IMR-90 (cell line): Measurements from ENCODE around the gene SPAG9. TPM values are rescaled to one million over a fixed set of nuclear protein-coding genes. Genes with fewer than 3 reads are reported as not detected.

Source experiments
- ATAC-seq: fragments of 200-7000 bp; cut with Tn5 transposase; 2 replicates; pipeline ENCODE4 v1.9.1; 2020; ENCODE audit warnings: low read depth, mild to moderate bottlenecking, moderate library complexity
- BruUV-seq: library from RNA; stranded (reverse); fragments of 400-500 nt; replicated peaks from 2 replicates; lab custom pipeline; 2021; lab: Mats Ljungman, UMichigan
- CTCF ChIA-PET: fragments of 300-600 bp; formaldehyde crosslinking; extraction: SDS; loops from one replicate; lab custom pipeline; 2021; ENCODE audit warnings: antibody characterized with exemption; lab: Yijun Ruan, JAX
- POLR2A ChIA-PET: fragments of 300-600 bp; sonication (Branson Sonifier 250); formaldehyde crosslinking; loops from one replicate; lab custom pipeline; 2022; ENCODE audit warnings: antibody characterized with exemption; ENCODE audit not compliant: unreplicated experiment; lab: Charles Lee
- DNase-seq: peaks from one replicate; pipeline ENCODE4 v3.0.0; 2013
- H2AFZ ChIP-seq: replicated peaks from 2 replicates; pipeline ENCODE3; 2013; ENCODE audit warnings: low read length, mild to moderate bottlenecking; ENCODE audit not compliant: poor library complexity
- H2AK5ac ChIP-seq: 2 replicates; pipeline ENCODE4 v1.6.1; 2013; ENCODE audit warnings: low read depth, low read length, inconsistent platforms
- H2AK9ac ChIP-seq: replicated peaks from 2 replicates; pipeline ENCODE3; 2013; ENCODE audit warnings: mild to moderate bottlenecking, low read depth, low read length, moderate library complexity; ENCODE audit not compliant: poor library complexity
- H2BK120ac ChIP-seq: 2 replicates; pipeline ENCODE4 v1.6.1; 2013; ENCODE audit warnings: low read depth, low read length, inconsistent platforms
- H2BK15ac ChIP-seq: 3 replicates; pipeline ENCODE4 v1.6.1; 2013; ENCODE audit warnings: low read depth, low read length, inconsistent platforms
- H2BK20ac ChIP-seq: 2 replicates; pipeline ENCODE4 v1.6.1; 2013; ENCODE audit warnings: low read depth, mild to moderate bottlenecking, inconsistent platforms, low read length, moderate library complexity
- H2BK5ac ChIP-seq: 2 replicates; pipeline ENCODE4 v1.6.1; 2013; ENCODE audit warnings: mild to moderate bottlenecking, low read depth, low read length, inconsistent platforms; ENCODE audit not compliant: poor library complexity, severe bottlenecking
- H3K14ac ChIP-seq: replicated peaks from 2 replicates; pipeline ENCODE4 v1.6.1; 2013; ENCODE audit warnings: low read depth, low read length, inconsistent platforms
- H3K18ac ChIP-seq: 2 replicates; pipeline ENCODE4 v1.6.1; 2013; ENCODE audit warnings: low read depth, low read length, control low read depth
- H3K23ac ChIP-seq: 2 replicates; pipeline ENCODE4 v1.6.1; 2013; ENCODE audit warnings: low read depth, low read length, inconsistent platforms
- H3K27ac ChIP-seq: 2 replicates; pipeline ENCODE4 v1.5.1; 2013; ENCODE audit warnings: mild to moderate bottlenecking, control low read depth, low read length; ENCODE audit not compliant: insufficient read depth
- H3K27me3 ChIP-seq: 2 replicates; pipeline ENCODE4 v1.6.1; 2013; ENCODE audit warnings: low read length; ENCODE audit not compliant: control insufficient read depth, insufficient read depth
- H3K36me3 ChIP-seq: 2 replicates; pipeline ENCODE4 v1.6.1; 2013; ENCODE audit warnings: low read length, mixed read lengths; ENCODE audit not compliant: control insufficient read depth, insufficient read depth
- H3K4ac ChIP-seq: 2 replicates; pipeline ENCODE4 v1.6.1; 2013; ENCODE audit warnings: low read depth, low read length, inconsistent platforms
- H3K4me1 ChIP-seq: 2 replicates; pipeline ENCODE4 v1.6.1; 2013; ENCODE audit warnings: low read length, mixed read lengths; ENCODE audit not compliant: control insufficient read depth, insufficient read depth
- H3K4me2 ChIP-seq: 2 replicates; pipeline ENCODE4 v1.6.1; 2013; ENCODE audit warnings: low read depth, mild to moderate bottlenecking, control low read depth, low read length, moderate library complexity
- H3K4me3 ChIP-seq: 2 replicates; pipeline ENCODE4 v1.5.1; 2013; ENCODE audit warnings: low read depth, mild to moderate bottlenecking, control low read depth, low read length, moderate library complexity; ENCODE audit not compliant: insufficient read depth
- H3K56ac ChIP-seq: 2 replicates; pipeline ENCODE4 v1.6.1; 2013; ENCODE audit warnings: low read length, inconsistent platforms; ENCODE audit not compliant: insufficient read depth; ENCODE audit errors: extremely low read depth
- H3K79me1 ChIP-seq, 2 experiments: 2 replicates each; pipeline ENCODE4 v1.6.1; 2013; ENCODE audit warnings: low read length in 2 of 2, inconsistent platforms in 1 of 2, low read depth in 1 of 2
- H3K9ac ChIP-seq: 2 replicates; pipeline ENCODE4 v1.6.1; 2013; ENCODE audit warnings: low read depth, low read length, control low read depth
- H3K9me1 ChIP-seq: 2 replicates; pipeline ENCODE4 v1.6.1; 2013; ENCODE audit warnings: low read length, inconsistent platforms; ENCODE audit not compliant: insufficient read depth
- H3K9me3 ChIP-seq: 2 replicates; pipeline ENCODE4 v1.6.1; 2013; ENCODE audit warnings: low read length; ENCODE audit not compliant: control insufficient read depth, insufficient read depth
- H4K20me1 ChIP-seq: 2 replicates; pipeline ENCODE4 v1.6.1; 2013; ENCODE audit warnings: low read length, inconsistent platforms; ENCODE audit not compliant: insufficient read depth
- H4K5ac ChIP-seq: 2 replicates; pipeline ENCODE4 v1.6.1; 2013; ENCODE audit warnings: mild to moderate bottlenecking, low read depth, low read length, control low read depth
- H4K8ac ChIP-seq, 2 experiments: 2 replicates each; pipeline ENCODE4 v1.6.1; 2013; ENCODE audit warnings: low read depth in 2 of 2, low read length in 2 of 2, control low read depth in 1 of 2, inconsistent platforms in 1 of 2
- H4K91ac ChIP-seq: 2 replicates; pipeline ENCODE4 v1.6.1; 2013; ENCODE audit warnings: low read depth, low read length, inconsistent platforms; ENCODE audit not compliant: insufficient read depth
- BHLHE40 ChIP-seq: fragments of 150-350 bp; IDR thresholded peaks from 2 replicates; pipeline ENCODE4 v1.6.1; 2016; ENCODE audit warnings: mild to moderate bottlenecking, low read depth, low read length
- MAFK ChIP-seq: IDR thresholded peaks from 2 replicates; pipeline ENCODE4 v1.6.1; 2012; ENCODE audit warnings: low read depth, low read length, improper control_type of control experiment
- MAZ ChIP-seq: IDR thresholded peaks from 2 replicates; pipeline ENCODE4 v1.6.1; 2012; ENCODE audit warnings: low read depth, mild to moderate bottlenecking, low read length, improper control_type of control experiment, moderate library complexity, borderline replicate concordance
- MXI1 ChIP-seq: IDR thresholded peaks from 2 replicates; pipeline ENCODE4 v1.6.1; 2012; ENCODE audit warnings: low read depth, mild to moderate bottlenecking, low read length, moderate library complexity, borderline replicate concordance
- NFE2L2 ChIP-seq: fragments of 150-350 bp; IDR thresholded peaks from 2 replicates; pipeline ENCODE4 v1.6.1; 2016; ENCODE audit warnings: low read depth, mild to moderate bottlenecking, low read length
- POLR2A ChIP-seq: IDR thresholded peaks from 2 replicates; pipeline ENCODE4 v1.6.1; 2012; ENCODE audit warnings: mild to moderate bottlenecking, low read depth, low read length
- RAD21 ChIP-seq: IDR thresholded peaks from 2 replicates; pipeline ENCODE4 v1.6.1; 2012; ENCODE audit warnings: low read length, improper control_type of control experiment
- RCOR1 ChIP-seq: IDR thresholded peaks from 2 replicates; pipeline ENCODE4 v1.6.1; 2012; ENCODE audit warnings: mild to moderate bottlenecking, low read length, improper control_type of control experiment; ENCODE audit not compliant: insufficient replicate concordance
- RFX5 ChIP-seq: IDR thresholded peaks from 2 replicates; pipeline ENCODE4 v1.8.0; 2012; ENCODE audit warnings: low read depth, mild to moderate bottlenecking, low read length, moderate library complexity
- SMC3 ChIP-seq: fragments of 150-350 bp; IDR thresholded peaks from 2 replicates; pipeline ENCODE4 v1.6.1; 2016; ENCODE audit warnings: low read depth, mild to moderate bottlenecking, antibody characterized with exemption, low read length, moderate library complexity
- WGBS, 2 experiments: methylation state at CpG; one replicate each; pipeline versions ENCODE4 v1.1.5 to v1.1.7; 2013; ENCODE audit warnings: missing lambda C conversion rate in 2 of 2; ENCODE audit not compliant: insufficient read length in 1 of 2; ENCODE audit errors: extremely low coverage in 2 of 2; 5-methylcytosine and 5-hydroxymethylcytosine counted together
- dilution Hi-C: fragments of 300-500 bp; cut with HindIII; formaldehyde crosslinking; loops from one replicate; pipeline ENCODE4 v1.14.3; 2018; ENCODE audit warnings: low sequenced_read_pairs; ENCODE audit not compliant: unreplicated experiment
- in situ Hi-C: fragments of 300-500 bp; cut with MboI; formaldehyde crosslinking; loops from 3 replicates; pipeline ENCODE4 v1.14.3; 2019; ENCODE audit warnings: low sequenced_read_pairs, inconsistent platforms, mixed read lengths
- intact Hi-C: fragments of 100-400 bp; cut with micrococcal nuclease; formaldehyde crosslinking; loops from 2 replicates; pipeline ENCODE4 v1.10.0; 2022
- polyA plus RNA-seq, 3 experiments: library from polyadenylated mRNA; depleted of rRNA; stranded (reverse); fragments of >200 nt; gene quantifications; 2 replicates each; pipeline ENCODE4 v1.2.3, GENCODE V29; 2012; ENCODE audit warnings: low replicate concordance in 1 of 3
- total RNA-seq: library from RNA; depleted of rRNA; stranded (reverse); fragments of >200 nt; gene quantifications from 2 replicates; pipeline ENCODE4 v1.2.3, GENCODE V29; 2012
- TF ChIP-seq, protein P1 (sequence below): conservative IDR thresholded peaks from 2 replicates; pipeline ENCODE4 v1.5.1; 2012; ENCODE audit warnings: mild to moderate bottlenecking, low read depth, low read length, improper control_type of control experiment
- TF ChIP-seq, protein P2 (sequence below): fragments of 150-350 bp; IDR thresholded peaks from 2 replicates; pipeline ENCODE4 v1.6.1; 2017; ENCODE audit warnings: mild to moderate bottlenecking, antibody characterized with exemption, low read length, low read depth
- TF ChIP-seq, protein P3 (sequence below): fragments of 150-350 bp; IDR thresholded peaks from 2 replicates; pipeline ENCODE4 v1.6.1; 2016; ENCODE audit warnings: low read depth, mild to moderate bottlenecking, low read length, moderate library complexity, borderline replicate concordance

SPAG9 gene
- total and polyA plus RNA-seq, 2 of the 4 experiments (the other 2 are of a cell fraction): 26.7 to 75.5 TPM

DNA sequence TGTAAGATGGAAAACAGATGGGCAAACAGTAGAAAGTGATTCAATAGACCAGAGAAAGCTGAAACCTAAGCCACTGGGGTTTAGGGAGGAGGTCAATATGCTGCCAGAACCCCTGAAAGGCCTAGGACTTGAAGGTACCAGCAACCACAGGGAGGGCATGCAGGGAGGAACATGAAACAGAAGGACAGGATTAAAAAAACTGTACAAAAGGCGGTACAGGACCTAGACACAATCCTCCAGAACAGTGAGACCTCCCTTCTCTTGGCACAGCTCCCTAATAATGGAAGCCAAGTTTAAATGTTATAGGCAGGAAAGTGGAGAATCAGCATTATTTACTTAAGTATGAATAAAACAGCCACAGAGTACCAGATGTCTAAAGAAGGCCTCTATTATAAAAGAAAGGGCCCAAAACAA is 105.5 kb downstream of the SPAG9 start:
- no peak overlapping the region; the same call in 1 of the 2 replicates for H3K18ac ChIP-seq
- H2BK5ac ChIP-seq: no peak overlapping the region
- no peak overlapping the region for H4K8ac ChIP-seq
- no peaks in the 10 kb centered on the region for H4K20me1 ChIP-seq
- no peaks in the 10 kb centered on the region for H3K27me3 ChIP-seq
- H3K79me1 ChIP-seq: peaks cover 0 to 7% of the 10 kb centered on the region in 2 experiments; a peak in 2 of 4 replicates
- ATAC-seq (peak; percentile 29; the same call in 1 of the 2 replicates), DNase-seq (peak; percentile 43)
- peaks cover 18% of the 10 kb centered on the region for H3K36me3 ChIP-seq
- H2BK120ac ChIP-seq: no peak overlapping the region
- no peak overlapping the region for H3K4ac ChIP-seq
- H2BK15ac ChIP-seq: no peak overlapping the region
- H3K9ac ChIP-seq: no peak overlapping the region
- no peak overlapping the region for H2BK20ac ChIP-seq
- H3K14ac ChIP-seq: no peak overlapping the region
- intact Hi-C loops: no loop called here
- no peak overlapping the region for H3K23ac ChIP-seq
- no peak overlapping the region for H2AK9ac ChIP-seq
- H3K27ac ChIP-seq: peak overlapping the region; percentile 43; the same call in 1 of the 2 replicates
- H3K4me2 ChIP-seq: no peak overlapping the region; the same call in 1 of the 2 replicates
- H3K9me3 ChIP-seq: no peaks in the 10 kb centered on the region
- H3K9me1 ChIP-seq: no peaks in the 10 kb centered on the region
- in situ Hi-C loops: no loop called here
- no peaks in the 10 kb centered on the region for H3K4me1 ChIP-seq
- H2AK5ac ChIP-seq: no peak overlapping the region
- dilution Hi-C loops: no loop called here
- H4K5ac ChIP-seq: peak overlapping the region; percentile 49; the same call in 1 of the 2 replicates
- TF ChIP-seq MAZ (no peak), POLR2A (no peak), MXI1 (no peak), BHLHE40 (no peak), SMC3 (no peak), RAD21 (no peak), MAFK (no peak), NFE2L2 (no peak), RCOR1 (no peak), RFX5 (no peak)
- TF ChIP-seq, protein P1, sequence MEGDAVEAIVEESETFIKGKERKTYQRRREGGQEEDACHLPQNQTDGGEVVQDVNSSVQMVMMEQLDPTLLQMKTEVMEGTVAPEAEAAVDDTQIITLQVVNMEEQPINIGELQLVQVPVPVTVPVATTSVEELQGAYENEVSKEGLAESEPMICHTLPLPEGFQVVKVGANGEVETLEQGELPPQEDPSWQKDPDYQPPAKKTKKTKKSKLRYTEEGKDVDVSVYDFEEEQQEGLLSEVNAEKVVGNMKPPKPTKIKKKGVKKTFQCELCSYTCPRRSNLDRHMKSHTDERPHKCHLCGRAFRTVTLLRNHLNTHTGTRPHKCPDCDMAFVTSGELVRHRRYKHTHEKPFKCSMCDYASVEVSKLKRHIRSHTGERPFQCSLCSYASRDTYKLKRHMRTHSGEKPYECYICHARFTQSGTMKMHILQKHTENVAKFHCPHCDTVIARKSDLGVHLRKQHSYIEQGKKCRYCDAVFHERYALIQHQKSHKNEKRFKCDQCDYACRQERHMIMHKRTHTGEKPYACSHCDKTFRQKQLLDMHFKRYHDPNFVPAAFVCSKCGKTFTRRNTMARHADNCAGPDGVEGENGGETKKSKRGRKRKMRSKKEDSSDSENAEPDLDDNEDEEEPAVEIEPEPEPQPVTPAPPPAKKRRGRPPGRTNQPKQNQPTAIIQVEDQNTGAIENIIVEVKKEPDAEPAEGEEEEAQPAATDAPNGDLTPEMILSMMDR: no peak
- TF ChIP-seq, protein P2, sequence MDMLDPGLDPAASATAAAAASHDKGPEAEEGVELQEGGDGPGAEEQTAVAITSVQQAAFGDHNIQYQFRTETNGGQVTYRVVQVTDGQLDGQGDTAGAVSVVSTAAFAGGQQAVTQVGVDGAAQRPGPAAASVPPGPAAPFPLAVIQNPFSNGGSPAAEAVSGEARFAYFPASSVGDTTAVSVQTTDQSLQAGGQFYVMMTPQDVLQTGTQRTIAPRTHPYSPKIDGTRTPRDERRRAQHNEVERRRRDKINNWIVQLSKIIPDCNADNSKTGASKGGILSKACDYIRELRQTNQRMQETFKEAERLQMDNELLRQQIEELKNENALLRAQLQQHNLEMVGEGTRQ: no peak
- TF ChIP-seq, protein P3, sequence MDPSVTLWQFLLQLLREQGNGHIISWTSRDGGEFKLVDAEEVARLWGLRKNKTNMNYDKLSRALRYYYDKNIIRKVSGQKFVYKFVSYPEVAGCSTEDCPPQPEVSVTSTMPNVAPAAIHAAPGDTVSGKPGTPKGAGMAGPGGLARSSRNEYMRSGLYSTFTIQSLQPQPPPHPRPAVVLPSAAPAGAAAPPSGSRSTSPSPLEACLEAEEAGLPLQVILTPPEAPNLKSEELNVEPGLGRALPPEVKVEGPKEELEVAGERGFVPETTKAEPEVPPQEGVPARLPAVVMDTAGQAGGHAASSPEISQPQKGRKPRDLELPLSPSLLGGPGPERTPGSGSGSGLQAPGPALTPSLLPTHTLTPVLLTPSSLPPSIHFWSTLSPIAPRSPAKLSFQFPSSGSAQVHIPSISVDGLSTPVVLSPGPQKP: no peak
- no CpG with 5 or more reads among the region's 1 CpG for WGBS, 2 experiments
- no peak overlapping the region for H3K4me3 ChIP-seq
- ChIA-PET POLR2A (no interaction called here), CTCF (interaction anchor here (1.8 kb wide), 1 partner anchor 138 kb away, joined by 4 read pairs; the partner anchor contains the start of gene NME1)
- BruUV-seq: no TSS peak
- no peak overlapping the region for H4K91ac ChIP-seq
- H2AFZ ChIP-seq: no peak overlapping the region
- no peak overlapping the region for H3K56ac ChIP-seq
